Skeletal muscle tissue (tissue), 4 donors: ENCODE data around the gene SH2D5. TPM values are rescaled to one million over a fixed set of nuclear protein-coding genes. Genes with fewer than 3 reads are reported as not detected.
A peak's percentile ranks its signal among the peaks of the same experiment; 100 is the strongest.

ENCODE experiments used
- H3K27ac ChIP-seq: one replicate; pipeline ENCODE4 v1.7.0; 2013; ENCODE audit warnings: mild to moderate bottlenecking, low read depth, low read length, inconsistent platforms
- H3K27me3 ChIP-seq, 3 donors: one replicate each; pipeline ENCODE4 v1.7.0; 2013; ENCODE audit warnings: low read length in 3 of 3; ENCODE audit not compliant: control insufficient read depth in 3 of 3, insufficient read depth in 3 of 3
- H3K36me3 ChIP-seq, 3 donors: one replicate each; pipeline ENCODE4 v1.7.0; 2013; ENCODE audit warnings: low read length in 3 of 3; ENCODE audit not compliant: control insufficient read depth in 3 of 3, insufficient read depth in 3 of 3
- H3K4me1 ChIP-seq, 3 donors: one replicate each; pipeline ENCODE4 v1.7.0; 2013; ENCODE audit warnings: low read length in 3 of 3, mild to moderate bottlenecking in 3 of 3; ENCODE audit not compliant: control insufficient read depth in 3 of 3, insufficient read depth in 3 of 3
- H3K4me3 ChIP-seq, 3 donors: one replicate each; pipeline ENCODE4 v1.7.0; 2013; ENCODE audit warnings: low read length in 3 of 3
- H3K9ac ChIP-seq, 3 donors: one replicate each; pipeline ENCODE4 v1.7.0; 2013; ENCODE audit warnings: low read length in 3 of 3, mild to moderate bottlenecking in 3 of 3, moderate library complexity in 2 of 3, low read depth in 1 of 3
- H3K9me3 ChIP-seq, 3 donors: one replicate each; pipeline ENCODE4 v1.7.0; 2013; ENCODE audit warnings: low read length in 3 of 3; ENCODE audit not compliant: control insufficient read depth in 3 of 3
- total RNA-seq: library from RNA; depleted of rRNA; stranded (reverse); fragments of >200 nt; gene quantifications from one replicate; pipeline ENCODE4 v1.2.3, GENCODE V29; 2014
- donor health status: Osteomylitis.

SH2D5 gene
- total RNA-seq, 1 donor from 2014 or later: under 0.01 TPM

- Histone ChIP-seq H3K27ac (no peak overlapping the region), H3K9ac (no peak overlapping the region), H3K4me1 (peaks cover 0 to 8% (median 4%) of the 10 kb centered on the region in 3 donors), H3K9me3 (no peaks in the 10 kb centered on the region), H3K27me3 (no peaks in the 10 kb centered on the region), H3K4me3 (no peak overlapping the region), H3K36me3 (peaks cover 29 to 53% (median 51%) of the 10 kb centered on the region in 3 donors)
These were observed 10.2 kb upstream of the SH2D5 start for GRCh38 chr1:20742671-20743070.

GRCh38 chr1:20740781-20741180 is 8.3 kb upstream of the SH2D5 start:
- H3K36me3 ChIP-seq: peaks cover 19 to 39% (median 38%) of the 10 kb centered on the region in 3 donors
- no peaks in the 10 kb centered on the region for H3K27me3 ChIP-seq
- peaks cover 0 to 8% (median 4%) of the 10 kb centered on the region in 3 donors for H3K4me1 ChIP-seq
- H3K4me3 ChIP-seq: no peak overlapping the region
- no peaks in the 10 kb centered on the region for H3K9me3 ChIP-seq
- H3K9ac ChIP-seq: no peak overlapping the region
- H3K27ac ChIP-seq: no peak overlapping the region

- Histone ChIP-seq H3K36me3 (peaks cover 9 to 24% (median 22%) of the 10 kb centered on the region in 3 donors), H3K4me3 (no peak overlapping the region), H3K27ac (no peak overlapping the region), H3K4me1 (peaks cover 0 to 8% (median 4%) of the 10 kb centered on the region in 3 donors), H3K27me3 (no peaks in the 10 kb centered on the region), H3K9me3 (no peaks in the 10 kb centered on the region), H3K9ac (no peak overlapping the region)
These were observed 6.7 kb upstream of the SH2D5 start for GRCh38 chr1:20739225-20739624.

- H3K36me3 ChIP-seq: peaks cover 2 to 12% (median 7%) of the 10 kb centered on the region in 3 donors
- H3K9ac ChIP-seq: no peak overlapping the region
- H3K4me1 ChIP-seq: peaks cover 17 to 31% (median 18%) of the 10 kb centered on the region in 3 donors
- peaks cover 7 to 8% (median 8%) of the 10 kb centered on the region in 3 donors for H3K27me3 ChIP-seq
- no peak overlapping the region for H3K27ac ChIP-seq
- H3K4me3 ChIP-seq: no peak overlapping the region
- no peaks in the 10 kb centered on the region for H3K9me3 ChIP-seq
These were observed 3.1 kb upstream of the SH2D5 start for GRCh38 chr1:20735581-20736111.

- H3K9me3 ChIP-seq: no peaks in the 10 kb centered on the region
- H3K27ac ChIP-seq: peak overlapping the region; percentile 32
- H3K27me3 ChIP-seq: peaks cover 23 to 28% (median 26%) of the 10 kb centered on the region in 3 donors
- peaks cover 2 to 12% (median 5%) of the 10 kb centered on the region in 3 donors for H3K36me3 ChIP-seq
- peaks cover 14 to 22% (median 17%) of the 10 kb centered on the region in 3 donors for H3K4me1 ChIP-seq
- peak overlapping the region in 2 of 3 donors; percentile 10 to 79 for H3K9ac ChIP-seq
- H3K4me3 ChIP-seq: peak overlapping the region; percentile 63 to 83 (median 79)
These were observed 965 bp upstream of the SH2D5 start for GRCh38 chr1:20733360-20733975.

GRCh38 chr1:20732071-20732587 is 374 bp downstream of the SH2D5 start:
- Histone ChIP-seq H3K27me3 (peaks cover 25 to 37% (median 26%) of the 10 kb centered on the region in 3 donors), H3K4me3 (peak overlapping the region; percentile 63 to 83 (median 79)), H3K9me3 (no peaks in the 10 kb centered on the region), H3K27ac (no peak overlapping the region), H3K36me3 (peaks cover 0 to under 1% (median 0%) of the 10 kb centered on the region in 3 donors), H3K4me1 (peaks cover 14 to 22% (median 17%) of the 10 kb centered on the region in 3 donors), H3K9ac (peak overlapping the region; percentile 10 to 79 (median 61))

- H3K4me3 ChIP-seq: peak overlapping the region in 2 of 3 donors; percentile 49 to 62
- H3K9ac ChIP-seq: peak overlapping the region in 1 of 3 donors; percentile 64
- H3K27me3 ChIP-seq: peaks cover 25 to 37% (median 26%) of the 10 kb centered on the region in 3 donors
- H3K4me1 ChIP-seq: peaks cover 14 to 22% (median 17%) of the 10 kb centered on the region in 3 donors
- H3K9me3 ChIP-seq: no peaks in the 10 kb centered on the region
- H3K36me3 ChIP-seq: no peaks in the 10 kb centered on the region
- H3K27ac ChIP-seq: no peak overlapping the region
These were observed 1.2 kb downstream of the SH2D5 start for GRCh38 chr1:20731057-20731991.

GRCh38 chr1:20730690-20731056 is 1.8 kb downstream of the SH2D5 start:
- H3K4me1 ChIP-seq: peaks cover 14 to 22% (median 17%) of the 10 kb centered on the region in 3 donors
- no peaks in the 10 kb centered on the region for H3K9me3 ChIP-seq
- no peak overlapping the region for H3K9ac ChIP-seq
- no peak overlapping the region for H3K4me3 ChIP-seq
- H3K36me3 ChIP-seq: no peaks in the 10 kb centered on the region
- H3K27me3 ChIP-seq: peaks cover 25 to 37% (median 26%) of the 10 kb centered on the region in 3 donors
- H3K27ac ChIP-seq: no peak overlapping the region

GRCh38 chr1:20729990-20730689 is 2.4 kb downstream of the SH2D5 start:
- Histone ChIP-seq H3K4me1 (peaks cover 14 to 22% (median 17%) of the 10 kb centered on the region in 3 donors), H3K9ac (no peak overlapping the region), H3K9me3 (no peaks in the 10 kb centered on the region), H3K36me3 (no peaks in the 10 kb centered on the region), H3K27ac (no peak overlapping the region), H3K4me3 (no peak overlapping the region), H3K27me3 (peaks cover 25 to 37% (median 26%) of the 10 kb centered on the region in 3 donors)
